Effector CD4-positive, alpha-beta T cell (primary cell): ENCODE data around the gene BMERB1.

Experiments
- DNase-seq: peaks from one replicate; pipeline ENCODE4 v3.0.0-alpha.2; 2020

Gene BMERB1

DNA sequence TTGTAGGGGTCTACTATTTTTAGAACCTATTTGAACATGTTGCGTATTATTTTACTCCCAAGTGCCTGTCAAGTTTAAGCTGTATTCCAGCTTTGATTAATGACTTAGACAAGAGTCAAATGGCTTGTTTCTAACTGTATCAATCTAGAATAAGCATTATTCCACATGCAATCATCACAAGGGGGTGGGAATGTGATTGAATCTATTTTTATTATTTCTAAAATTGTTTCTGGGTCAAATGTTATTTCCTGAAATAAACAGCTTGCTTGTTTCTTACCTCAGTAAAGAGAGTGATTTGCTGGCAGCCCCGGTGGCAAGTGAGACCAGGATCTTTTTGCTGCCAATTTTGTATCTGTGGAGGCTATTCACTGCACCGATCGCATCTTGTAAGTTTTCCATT lies 187.1 kb downstream of the BMERB1 start:
- no peak for DNase-seq

DNA sequence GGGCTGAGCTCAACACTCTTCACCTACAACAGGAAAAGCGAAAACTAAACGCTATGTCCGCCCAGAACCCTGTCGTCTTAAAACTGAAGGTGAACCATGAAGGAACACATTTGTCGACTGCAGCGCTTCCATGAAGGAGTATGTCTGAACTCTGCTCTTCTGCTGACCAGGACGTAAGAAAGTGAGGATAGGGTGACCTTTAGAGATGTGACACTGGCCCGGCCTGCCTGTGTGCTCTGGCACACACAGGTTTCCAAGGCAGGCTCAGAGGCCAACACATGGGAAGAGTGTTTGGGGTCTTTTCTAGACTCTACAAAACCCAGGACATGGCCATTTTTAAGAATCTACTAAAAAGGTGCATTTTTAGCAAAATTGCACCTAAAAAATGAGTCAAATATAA lies 187.5 kb downstream of the BMERB1 start:
- no peak for DNase-seq

DNA sequence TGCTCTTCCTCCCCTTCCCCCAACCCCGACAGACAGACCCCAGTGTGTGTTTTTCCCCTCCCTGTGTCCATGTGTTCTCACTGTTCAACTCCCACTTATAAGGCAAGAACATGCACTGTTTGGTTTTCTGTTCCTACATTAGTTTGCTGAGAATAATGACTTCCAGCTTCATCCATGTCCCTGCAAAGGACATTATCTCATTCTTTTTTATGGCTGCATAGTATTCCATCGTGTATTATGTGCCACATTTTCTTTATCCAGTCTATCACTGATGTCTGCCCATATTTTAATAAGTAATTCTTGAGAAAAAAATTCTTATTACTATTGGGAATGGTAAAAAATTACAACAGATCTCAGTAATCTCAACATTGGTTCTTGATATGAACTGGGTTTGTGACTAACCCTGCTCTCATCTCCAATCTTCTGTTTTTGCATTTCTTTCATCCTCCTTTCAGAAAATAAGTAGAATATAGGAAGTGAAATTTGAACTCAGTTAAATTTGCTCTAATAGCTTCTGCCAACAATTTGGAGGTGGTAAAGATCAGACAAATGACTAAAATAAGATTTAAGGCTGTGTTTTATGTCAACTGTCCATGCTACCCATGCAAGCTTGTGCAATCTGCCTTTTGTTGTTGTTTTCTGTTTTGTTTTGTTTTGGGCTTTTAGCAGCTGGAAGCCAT lies 197.5 kb downstream of the BMERB1 start:
- no peak for DNase-seq

DNA sequence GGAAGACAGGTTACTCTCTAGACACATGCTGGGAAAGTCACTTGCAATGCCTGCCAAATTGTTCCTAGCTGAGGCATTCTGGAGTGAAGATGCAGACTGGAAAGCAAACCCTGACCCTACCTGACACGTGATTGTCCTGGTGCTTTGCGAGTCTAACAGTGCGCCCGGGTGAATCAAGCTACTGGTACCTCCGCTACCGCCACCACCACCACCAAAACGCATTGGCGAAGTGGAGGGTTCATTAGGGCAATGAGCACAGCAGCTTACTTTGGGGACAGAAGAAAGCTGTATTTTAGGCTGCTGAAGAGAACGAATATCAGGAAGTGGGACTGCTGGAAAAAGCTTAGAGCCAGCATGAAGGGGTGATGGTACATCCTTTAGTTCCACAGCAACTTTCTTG lies 201.5 kb downstream of the BMERB1 start:
- no peak for DNase-seq

DNA sequence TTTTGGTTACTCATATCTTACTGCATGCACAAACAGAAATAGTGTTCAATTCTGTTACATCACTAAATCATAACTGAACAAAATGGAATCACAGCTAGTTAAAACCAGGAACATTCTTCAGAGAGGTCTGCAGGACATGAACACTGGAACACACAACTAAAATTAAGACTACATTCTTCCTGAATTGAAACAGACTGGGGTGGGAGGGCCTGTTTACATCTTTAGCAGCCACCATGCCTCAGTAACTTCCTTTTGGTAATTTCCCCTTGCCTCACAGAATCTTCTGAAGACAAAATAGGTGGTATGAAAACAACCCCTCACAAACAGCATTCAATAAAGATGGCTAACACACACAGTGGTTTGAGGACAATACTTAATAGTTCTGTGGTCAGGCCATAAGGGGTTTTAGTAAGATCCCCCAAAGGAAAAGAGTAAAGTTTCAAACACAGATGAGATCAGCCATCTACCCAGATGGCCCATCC lies 202.0 kb downstream of the BMERB1 start:
- no peak for DNase-seq
